HepG2 (cell line): ENCODE data around the gene GIMAP8. TPM values are rescaled to one million over a fixed set of nuclear protein-coding genes. Genes with fewer than 3 reads are reported as not detected.

Experiments used
- ASH2L ChIP-seq: fragments of 300-600, 200-600 bp; sonication (generic); IDR thresholded peaks from 2 replicates; pipeline ENCODE4 v1.7.0; 2017; ENCODE audit warnings: low read depth, mild to moderate bottlenecking, moderate library complexity, mixed read lengths, low read length; ENCODE audit not compliant: insufficient read length
- CBFB ChIP-seq: sonication (generic); formaldehyde crosslinking; IDR thresholded peaks from 2 replicates; pipeline ENCODE4 v1.4.0; 2020; ENCODE audit warnings: missing genetic modification reagents
- CREB1 ChIP-seq, 2 experiments: fragments of 450-650 bp in 1 of 2; IDR thresholded peaks; 2 replicates each; pipeline ENCODE4 v1.6.1; 2016 to 2017; ENCODE audit warnings: control low read depth in 1 of 2, mild to moderate bottlenecking in 1 of 2, missing compliant biosample characterization in 1 of 2, missing genetic modification characterization in 1 of 2
- ERF ChIP-seq: IDR thresholded peaks from 2 replicates; pipeline ENCODE4 v1.6.1; 2018; ENCODE audit warnings: missing biosample characterization, missing genetic modification reagents
- ESRRA ChIP-seq: sonication (generic); formaldehyde crosslinking; IDR thresholded peaks from 2 replicates; pipeline ENCODE4 v1.5.1; 2020; ENCODE audit warnings: mild to moderate bottlenecking, low read depth, missing genetic modification reagents
- FOXJ3 ChIP-seq: sonication (generic); formaldehyde crosslinking; IDR thresholded peaks from 2 replicates; pipeline ENCODE4 v1.4.0; 2020; ENCODE audit warnings: missing genetic modification reagents, mild to moderate bottlenecking, borderline replicate concordance
- HDAC1 ChIP-seq: sonication (generic); formaldehyde crosslinking; IDR thresholded peaks from 2 replicates; pipeline ENCODE4 v1.5.1; 2020; ENCODE audit warnings: mild to moderate bottlenecking, missing genetic modification reagents
- KMT2B ChIP-seq: IDR thresholded peaks from 2 replicates; pipeline ENCODE4 v1.6.1; 2016; ENCODE audit warnings: missing genetic modification reagents, missing compliant biosample characterization
- NCOA2 ChIP-seq: sonication (generic); formaldehyde crosslinking; IDR thresholded peaks from 2 replicates; pipeline ENCODE4 v1.8.0; 2022; ENCODE audit warnings: inconsistent platforms
- NRL ChIP-seq: sonication (generic); formaldehyde crosslinking; IDR thresholded peaks from 2 replicates; pipeline ENCODE4 v1.5.0; 2020; ENCODE audit warnings: missing genetic modification reagents, mild to moderate bottlenecking, moderate library complexity, borderline replicate concordance
- PATZ1 ChIP-seq: sonication (generic); formaldehyde crosslinking; IDR thresholded peaks from 2 replicates; pipeline ENCODE4 v1.4.0; 2020; ENCODE audit warnings: missing genetic modification reagents
- POGZ ChIP-seq: sonication (generic); formaldehyde crosslinking; IDR thresholded peaks from 2 replicates; pipeline ENCODE4 v1.4.0; 2020; ENCODE audit warnings: mild to moderate bottlenecking, missing genetic modification reagents
- SNAI1 ChIP-seq: sonication (generic); formaldehyde crosslinking; IDR thresholded peaks from 2 replicates; pipeline ENCODE4 v1.5.0; 2020; ENCODE audit warnings: mild to moderate bottlenecking, missing genetic modification reagents, borderline replicate concordance
- SPEN ChIP-seq: sonication (generic); formaldehyde crosslinking; IDR thresholded peaks from 2 replicates; pipeline ENCODE4 v1.5.1; 2020; ENCODE audit warnings: low read depth, mild to moderate bottlenecking, missing genetic modification reagents
- TBX2 ChIP-seq: sonication (generic); formaldehyde crosslinking; IDR thresholded peaks from 2 replicates; pipeline ENCODE4 v1.5.0; 2020; ENCODE audit warnings: missing genetic modification reagents, mild to moderate bottlenecking, borderline replicate concordance
- ZBTB4 ChIP-seq: sonication (generic); formaldehyde crosslinking; IDR thresholded peaks from 2 replicates; pipeline ENCODE4 v1.4.0; 2020; ENCODE audit warnings: missing genetic modification reagents, mild to moderate bottlenecking, borderline replicate concordance
- ZFAT ChIP-seq: sonication (generic); formaldehyde crosslinking; conservative IDR thresholded peaks from 2 replicates; pipeline ENCODE4 v1.8.1; 2023; ENCODE audit warnings: missing genetic modification reagents, inconsistent platforms
- ZFP1 ChIP-seq: IDR thresholded peaks from 2 replicates; pipeline ENCODE4 v1.6.1; 2016
- ZMYM3 ChIP-seq: sonication (generic); formaldehyde crosslinking; IDR thresholded peaks from 2 replicates; pipeline ENCODE4 v1.5.1; 2020; ENCODE audit warnings: mild to moderate bottlenecking, missing genetic modification reagents
- ZNF784 ChIP-seq: sonication (generic); formaldehyde crosslinking; IDR thresholded peaks from 2 replicates; pipeline ENCODE4 v1.5.1; 2020; ENCODE audit warnings: missing genetic modification reagents, mild to moderate bottlenecking, borderline replicate concordance
- ZNF841 ChIP-seq: sonication (generic); formaldehyde crosslinking; IDR thresholded peaks from 2 replicates; pipeline ENCODE4 v1.8.1; 2023; ENCODE audit warnings: missing genetic modification reagents, borderline replicate concordance
- polyA plus RNA-seq, 8 experiments: library from polyadenylated mRNA; depleted of rRNA in 3 of 8; stranded (reverse) in 7 of 8; unstranded in 1 of 8; fragments of >200 nt; fragmentation: Illumina TruSeq in 4 of 8; extraction: Trizol in 4 of 8; gene quantifications; 2 replicates each; pipeline versions ENCODE4 v1.2.1 to v1.2.3, GENCODE V29; 2011 to 2016; ENCODE audit warnings: low read depth in 4 of 8, missing spikeins in 1 of 8, mixed read lengths in 1 of 8; ENCODE audit not compliant: insufficient read depth in 1 of 8
- total RNA-seq, 5 experiments: library from RNA; depleted of rRNA; stranded (reverse); fragments of >200 nt; fragmentation: Illumina TruSeq; extraction: Trizol; gene quantifications; 2 replicates each; pipeline ENCODE4 v1.2.3, GENCODE V29; 2016; ENCODE audit warnings: low read depth in 1 of 5

GIMAP8 gene
- total and polyA plus RNA-seq, 2 of the 13 experiments (the other 11 are each of a cell fraction or from before 2014, with no cell fraction given) = not detected

- TF ChIP-seq ZBTB4 (CRISPR knock-in tag) (0 out of 2 replicates have a peak, but pooled peaks have one; percentile 73), PATZ1 (peak; percentile 90), SNAI1 (no peak), ESRRA (CRISPR knock-in tag) (peak; percentile 98), ASH2L (peak; percentile 28), ZFP1 (0 out of 2 replicates have a peak, but pooled peaks have one; percentile 40), KMT2B (CRISPR knock-in tag) (peak; percentile 25; the same call in 1 of the 2 replicates), ZNF841 (CRISPR knock-in tag) (no peak), TBX2 (peak; percentile 88), FOXJ3 (CRISPR knock-in tag) (peak; percentile 63; the same call in 1 of the 2 replicates), ZFAT (CRISPR knock-in tag) (no peak), ERF (CRISPR knock-in tag) (peak; percentile 86; the same call in 1 of the 2 replicates), NRL (CRISPR knock-in tag) (0 out of 2 replicates have a peak, but pooled peaks have one; percentile 43), CREB1 (IDR thresholded peaks at IDR 0.05) (no peak), CREB1 (CRISPR knock-in tag; IDR thresholded peaks at IDR 0.05) (0 out of 2 replicates have a peak, but pooled peaks have one; percentile 15), POGZ (CRISPR knock-in tag) (no peak), ZMYM3 (CRISPR knock-in tag) (peak; percentile 49), CBFB (CRISPR knock-in tag) (0 out of 2 replicates have a peak, but pooled peaks have one; percentile 24), HDAC1 (peak; percentile 88), ZNF784 (CRISPR knock-in tag) (peak; percentile 53; the same call in 1 of the 2 replicates), NCOA2 (CRISPR knock-in tag) (peak; percentile 90), SPEN (no peak)
Measured at GRCh38 chr7:150415161-150416153, 35.0 kb upstream of the GIMAP8 start (continued).
